ENCODE measurements around the gene ATP5MC3. TPM values are rescaled to one million over a fixed set of nuclear protein-coding genes. Genes with fewer than 3 reads are reported as not detected.

Gene ATP5MC3
- total and polyA plus RNA-seq, 10 of the 15 experiments (the other 5 are each of a cell fraction or from before 2014, with no cell fraction given) = 308 to 1,196 (median 550) TPM

DNA sequence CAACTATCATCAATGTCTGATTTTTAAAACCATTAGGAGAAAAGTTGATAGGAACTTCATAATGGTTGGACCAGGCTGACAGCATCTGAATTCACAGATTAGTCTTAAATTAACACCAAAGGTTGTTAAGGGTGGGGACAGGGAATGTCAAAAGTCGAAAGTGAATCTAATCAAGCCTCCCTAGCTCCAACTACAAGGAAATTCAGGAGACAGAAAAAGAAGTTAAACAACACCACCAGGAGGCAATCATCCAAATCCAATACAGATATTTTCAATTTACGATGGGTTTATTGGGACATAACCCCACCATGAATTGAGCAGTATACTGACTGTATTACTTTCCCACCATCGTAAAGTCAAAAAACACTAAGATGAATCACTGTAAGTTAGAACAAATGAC, 46.3 kb downstream of the ATP5MC3 start:
- WGBS (ENCODE audit: insufficient coverage, insufficient replicate concordance, low lambda C conversion rate, missing lambda C conversion rate) = 97% methylated on average over 3 of the region's 3 CpGs
- H3K36me3 ChIP-seq (ENCODE audit: control insufficient read depth in 2 of 2, insufficient read depth in 2 of 2, low read length in 1 of 2) = peaks cover 0 to 10% of the 10 kb centered on the region in 2 experiments; a peak in 2 of 4 replicates
- RAD21 ChIA-PET (ENCODE audit: unreplicated experiment) = no interaction called here
- H3K4me3 ChIP-seq = no peak overlapping the region
- FAIRE-seq (peak; percentile 68), ATAC-seq (no peak), DNase-seq (ENCODE audit: low read depth, low spot score) (no peak)
- H3K9me3 ChIP-seq (replicated peaks; ENCODE audit: control insufficient read depth, insufficient read depth, low read length) = no peaks in the 10 kb centered on the region
- H3K4me1 ChIP-seq (ENCODE audit: control insufficient read depth, insufficient read depth, low read length) = peaks cover 17% of the 10 kb centered on the region
- H3K79me2 ChIP-seq (ENCODE audit: control insufficient read depth, insufficient read depth, low read length) = peaks cover 33% of the 10 kb centered on the region
- no peaks in the 10 kb centered on the region for H4K20me1 ChIP-seq (ENCODE audit: control insufficient read depth, insufficient read depth)
- in situ Hi-C loops (cut with MboI) (no loop called here), intact Hi-C loops (cut with micrococcal nuclease; ENCODE audit: unreplicated experiment) (no loop called here)
- peak overlapping the region; percentile 49; the same call in 1 of the 2 replicates for H3K27ac ChIP-seq (ENCODE audit: control insufficient read depth, insufficient read depth)
- H3K27me3 ChIP-seq (replicated peaks in 1 of 2; ENCODE audit: control insufficient read depth in 2 of 2, insufficient read depth in 2 of 2, low read length in 1 of 2) = no peaks in the 10 kb centered on the region
- H3K9ac ChIP-seq (ENCODE audit: control insufficient read depth, insufficient read depth, low read length) = no peak overlapping the region
- no TSS peak for BruUV-seq (replicated peaks)
- no peak overlapping the region for H3K4me2 ChIP-seq (ENCODE audit: control insufficient read depth, insufficient read depth)
- H2AFZ ChIP-seq (ENCODE audit: control insufficient read depth, low read depth, low read length) = no peak overlapping the region
- CTCF ChIA-PET = interaction anchor here (0.6 to 1.0 kb wide), 4 partner anchors 32 to 106 kb away, joined by 3 to 4 read pairs (median 4); no protein-coding TSS in a partner anchor
- POLR2A ChIA-PET = no interaction called here
- SMC1A ChIA-PET (ENCODE audit: uncharacterized antibody, unreplicated experiment) = interaction anchor here (1.9 kb wide), 1 partner anchor 17 kb away, joined by 5 read pairs; no protein-coding TSS in a partner anchor
- TF ChIP-seq SMC3 (IDR thresholded peaks at IDR 0.05; ENCODE audit: borderline replicate concordance, low read length) (no peak), ZBED1 (IDR thresholded peaks at IDR 0.05; ENCODE audit: borderline replicate concordance) (no peak), EED (IDR thresholded peaks at IDR 0.05; ENCODE audit: low read depth) (no peak), NR2C1 (IDR thresholded peaks at IDR 0.05) (no peak), CHD1 (IDR thresholded peaks at IDR 0.05; ENCODE audit: low read depth, low read length) (no peak), MEF2B (IDR thresholded peaks at IDR 0.05; ENCODE audit: partially characterized antibody, poor library complexity, severe bottlenecking) (no peak), ZSCAN29 (IDR thresholded peaks at IDR 0.05) (no peak), CHD2 (IDR thresholded peaks at IDR 0.05; ENCODE audit: borderline replicate concordance, low read depth, low read length) (no peak), NR2C2 (IDR thresholded peaks at IDR 0.05; ENCODE audit: borderline replicate concordance, control insufficient read depth, insufficient read length, low read depth) (no peak), FOS (IDR thresholded peaks at IDR 0.05; ENCODE audit: borderline replicate concordance, extremely low read depth, insufficient read length) (no peak), RBBP5 (conservative IDR thresholded peaks at IDR 0.05) (no peak)
- TF ChIP-seq, protein P1, sequence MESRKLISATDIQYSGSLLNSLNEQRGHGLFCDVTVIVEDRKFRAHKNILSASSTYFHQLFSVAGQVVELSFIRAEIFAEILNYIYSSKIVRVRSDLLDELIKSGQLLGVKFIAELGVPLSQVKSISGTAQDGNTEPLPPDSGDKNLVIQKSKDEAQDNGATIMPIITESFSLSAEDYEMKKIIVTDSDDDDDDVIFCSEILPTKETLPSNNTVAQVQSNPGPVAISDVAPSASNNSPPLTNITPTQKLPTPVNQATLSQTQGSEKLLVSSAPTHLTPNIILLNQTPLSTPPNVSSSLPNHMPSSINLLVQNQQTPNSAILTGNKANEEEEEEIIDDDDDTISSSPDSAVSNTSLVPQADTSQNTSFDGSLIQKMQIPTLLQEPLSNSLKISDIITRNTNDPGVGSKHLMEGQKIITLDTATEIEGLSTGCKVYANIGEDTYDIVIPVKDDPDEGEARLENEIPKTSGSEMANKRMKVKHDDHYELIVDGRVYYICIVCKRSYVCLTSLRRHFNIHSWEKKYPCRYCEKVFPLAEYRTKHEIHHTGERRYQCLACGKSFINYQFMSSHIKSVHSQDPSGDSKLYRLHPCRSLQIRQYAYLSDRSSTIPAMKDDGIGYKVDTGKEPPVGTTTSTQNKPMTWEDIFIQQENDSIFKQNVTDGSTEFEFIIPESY (IDR thresholded peaks at IDR 0.05) = no peak
- TF ChIP-seq, protein P2, sequence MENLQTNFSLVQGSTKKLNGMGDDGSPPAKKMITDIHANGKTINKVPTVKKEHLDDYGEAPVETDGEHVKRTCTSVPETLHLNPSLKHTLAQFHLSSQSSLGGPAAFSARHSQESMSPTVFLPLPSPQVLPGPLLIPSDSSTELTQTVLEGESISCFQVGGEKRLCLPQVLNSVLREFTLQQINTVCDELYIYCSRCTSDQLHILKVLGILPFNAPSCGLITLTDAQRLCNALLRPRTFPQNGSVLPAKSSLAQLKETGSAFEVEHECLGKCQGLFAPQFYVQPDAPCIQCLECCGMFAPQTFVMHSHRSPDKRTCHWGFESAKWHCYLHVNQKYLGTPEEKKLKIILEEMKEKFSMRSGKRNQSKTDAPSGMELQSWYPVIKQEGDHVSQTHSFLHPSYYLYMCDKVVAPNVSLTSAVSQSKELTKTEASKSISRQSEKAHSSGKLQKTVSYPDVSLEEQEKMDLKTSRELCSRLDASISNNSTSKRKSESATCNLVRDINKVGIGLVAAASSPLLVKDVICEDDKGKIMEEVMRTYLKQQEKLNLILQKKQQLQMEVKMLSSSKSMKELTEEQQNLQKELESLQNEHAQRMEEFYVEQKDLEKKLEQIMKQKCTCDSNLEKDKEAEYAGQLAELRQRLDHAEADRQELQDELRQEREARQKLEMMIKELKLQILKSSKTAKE (IDR thresholded peaks at IDR 0.05; ENCODE audit: low read depth, poor library complexity, severe bottlenecking) = no peak
- TF ChIP-seq, protein P3, sequence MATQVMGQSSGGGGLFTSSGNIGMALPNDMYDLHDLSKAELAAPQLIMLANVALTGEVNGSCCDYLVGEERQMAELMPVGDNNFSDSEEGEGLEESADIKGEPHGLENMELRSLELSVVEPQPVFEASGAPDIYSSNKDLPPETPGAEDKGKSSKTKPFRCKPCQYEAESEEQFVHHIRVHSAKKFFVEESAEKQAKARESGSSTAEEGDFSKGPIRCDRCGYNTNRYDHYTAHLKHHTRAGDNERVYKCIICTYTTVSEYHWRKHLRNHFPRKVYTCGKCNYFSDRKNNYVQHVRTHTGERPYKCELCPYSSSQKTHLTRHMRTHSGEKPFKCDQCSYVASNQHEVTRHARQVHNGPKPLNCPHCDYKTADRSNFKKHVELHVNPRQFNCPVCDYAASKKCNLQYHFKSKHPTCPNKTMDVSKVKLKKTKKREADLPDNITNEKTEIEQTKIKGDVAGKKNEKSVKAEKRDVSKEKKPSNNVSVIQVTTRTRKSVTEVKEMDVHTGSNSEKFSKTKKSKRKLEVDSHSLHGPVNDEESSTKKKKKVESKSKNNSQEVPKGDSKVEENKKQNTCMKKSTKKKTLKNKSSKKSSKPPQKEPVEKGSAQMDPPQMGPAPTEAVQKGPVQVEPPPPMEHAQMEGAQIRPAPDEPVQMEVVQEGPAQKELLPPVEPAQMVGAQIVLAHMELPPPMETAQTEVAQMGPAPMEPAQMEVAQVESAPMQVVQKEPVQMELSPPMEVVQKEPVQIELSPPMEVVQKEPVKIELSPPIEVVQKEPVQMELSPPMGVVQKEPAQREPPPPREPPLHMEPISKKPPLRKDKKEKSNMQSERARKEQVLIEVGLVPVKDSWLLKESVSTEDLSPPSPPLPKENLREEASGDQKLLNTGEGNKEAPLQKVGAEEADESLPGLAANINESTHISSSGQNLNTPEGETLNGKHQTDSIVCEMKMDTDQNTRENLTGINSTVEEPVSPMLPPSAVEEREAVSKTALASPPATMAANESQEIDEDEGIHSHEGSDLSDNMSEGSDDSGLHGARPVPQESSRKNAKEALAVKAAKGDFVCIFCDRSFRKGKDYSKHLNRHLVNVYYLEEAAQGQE (IDR thresholded peaks at IDR 0.05; ENCODE audit: low read depth, low read length) = no peak
- TF ChIP-seq, protein P4, sequence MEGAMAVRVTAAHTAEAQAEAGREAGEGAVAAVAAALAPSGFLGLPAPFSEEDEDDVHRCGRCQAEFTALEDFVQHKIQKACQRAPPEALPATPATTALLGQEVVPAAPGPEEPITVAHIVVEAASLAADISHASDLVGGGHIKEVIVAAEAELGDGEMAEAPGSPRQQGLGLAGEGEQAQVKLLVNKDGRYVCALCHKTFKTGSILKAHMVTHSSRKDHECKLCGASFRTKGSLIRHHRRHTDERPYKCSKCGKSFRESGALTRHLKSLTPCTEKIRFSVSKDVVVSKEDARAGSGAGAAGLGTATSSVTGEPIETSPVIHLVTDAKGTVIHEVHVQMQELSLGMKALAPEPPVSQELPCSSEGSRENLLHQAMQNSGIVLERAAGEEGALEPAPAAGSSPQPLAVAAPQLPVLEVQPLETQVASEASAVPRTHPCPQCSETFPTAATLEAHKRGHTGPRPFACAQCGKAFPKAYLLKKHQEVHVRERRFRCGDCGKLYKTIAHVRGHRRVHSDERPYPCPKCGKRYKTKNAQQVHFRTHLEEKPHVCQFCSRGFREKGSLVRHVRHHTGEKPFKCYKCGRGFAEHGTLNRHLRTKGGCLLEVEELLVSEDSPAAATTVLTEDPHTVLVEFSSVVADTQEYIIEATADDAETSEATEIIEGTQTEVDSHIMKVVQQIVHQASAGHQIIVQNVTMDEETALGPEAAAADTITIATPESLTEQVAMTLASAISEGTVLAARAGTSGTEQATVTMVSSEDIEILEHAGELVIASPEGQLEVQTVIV (IDR thresholded peaks at IDR 0.05; ENCODE audit: borderline replicate concordance, partially characterized antibody) = no peak
